Neural progenitor cell (in vitro differentiated cells): Measurements from ENCODE around the gene BIRC6. TPM values are rescaled to one million over a fixed set of nuclear protein-coding genes. Genes with fewer than 3 reads are reported as not detected.
A peak's percentile ranks its signal among the peaks of the same experiment; 100 is the strongest.

ENCODE experiments used
- DNase-seq: peaks from one replicate; pipeline ENCODE4 v3.0.0-alpha.2; 2016; ENCODE audit warnings: low spot score
- H2AFZ ChIP-seq: fragments of 200-600 bp; sonication (generic); replicated peaks from 2 replicates; pipeline ENCODE4 v1.6.1; 2016; ENCODE audit warnings: antibody characterized with exemption
- H3F3A ChIP-seq: fragments of 200-600 bp; sonication (generic); 2 replicates; pipeline ENCODE4 v1.6.1; 2016; ENCODE audit warnings: antibody characterized with exemption, low read depth
- H3K27ac ChIP-seq: fragments of 200-600 bp; sonication (generic); 2 replicates; pipeline ENCODE4 v1.5.1; 2016; ENCODE audit warnings: mild to moderate bottlenecking
- H3K27me3 ChIP-seq: fragments of 200-600 bp; sonication (generic); 2 replicates; pipeline ENCODE4 v1.6.1; 2016; ENCODE audit warnings: mild to moderate bottlenecking, moderate library complexity
- H3K36me3 ChIP-seq: fragments of 200-600 bp; sonication (generic); 2 replicates; pipeline ENCODE4 v1.5.1; 2016
- H3K4me1 ChIP-seq: fragments of 200-600 bp; sonication (generic); 2 replicates; pipeline ENCODE4 v1.6.1; 2016; ENCODE audit warnings: mixed run types
- H3K4me2 ChIP-seq: fragments of 200-600 bp; sonication (generic); 2 replicates; pipeline ENCODE4 v1.6.1; 2016
- H3K4me3 ChIP-seq: fragments of 200-600 bp; sonication (generic); 2 replicates; pipeline ENCODE4 v1.5.1; 2016
- H3K79me2 ChIP-seq: fragments of 200-600 bp; sonication (generic); 2 replicates; pipeline ENCODE4 v1.6.1; 2016; ENCODE audit warnings: low read depth
- H3K9ac ChIP-seq: fragments of 200-600 bp; sonication (generic); 2 replicates; pipeline ENCODE4 v1.6.1; 2016
- H3K9me3 ChIP-seq: fragments of 200-600 bp; sonication (generic); 2 replicates; pipeline ENCODE4 v1.5.1; 2016; ENCODE audit warnings: low read depth
- H4K20me1 ChIP-seq: fragments of 200-600 bp; sonication (generic); 2 replicates; pipeline ENCODE4 v1.6.1; 2016; ENCODE audit warnings: low read depth
- H3K27ac Mint-ChIP-seq: 3 replicates; pipeline ENCODE4 v1.8.0; 2021; ENCODE audit warnings: mixed read lengths
- H3K27me3 Mint-ChIP-seq: 2 replicates; pipeline ENCODE4 v1.8.0; 2022; ENCODE audit warnings: low read depth, mild to moderate bottlenecking, inconsistent platforms, moderate library complexity, mixed read lengths; ENCODE audit not compliant: insufficient read depth
- H3K36me3 Mint-ChIP-seq: 3 replicates; pipeline ENCODE4 v1.8.0; 2021; ENCODE audit warnings: mixed read lengths
- H3K4me1 Mint-ChIP-seq: 3 replicates; pipeline ENCODE4 v1.8.0; 2021; ENCODE audit warnings: mixed read lengths
- H3K4me3 Mint-ChIP-seq: 3 replicates; pipeline ENCODE4 v1.8.0; 2021; ENCODE audit warnings: mild to moderate bottlenecking, moderate library complexity, mixed read lengths
- H3K9me3 Mint-ChIP-seq: 3 replicates; pipeline ENCODE4 v1.8.0; 2020; ENCODE audit warnings: mixed read lengths
- EZH2 ChIP-seq: fragments of 200-600 bp; sonication (generic); IDR thresholded peaks from 2 replicates; pipeline ENCODE4 v1.6.1; 2017; ENCODE audit warnings: antibody characterized with exemption, mild to moderate bottlenecking, moderate library complexity
- EZH2phosphoT487 ChIP-seq: fragments of 200-600 bp; sonication (generic); IDR thresholded peaks from 2 replicates; pipeline ENCODE4 v1.6.1; 2017; ENCODE audit warnings: antibody characterized with exemption
- total RNA-seq: library from RNA; depleted of rRNA; stranded (reverse); fragments of >200 nt; gene quantifications from 2 replicates; pipeline ENCODE4 v1.2.3, GENCODE V29; 2015; ENCODE audit warnings: low replicate concordance
- TF ChIP-seq, protein P1 (sequence below): fragments of 200-600 bp; sonication (generic); IDR thresholded peaks from 2 replicates; pipeline ENCODE4 v1.5.1; 2017; ENCODE audit warnings: antibody characterized with exemption, mild to moderate bottlenecking

Gene BIRC6
- total RNA-seq, 1 donor from 2014 or later, result 105 TPM

DNA sequence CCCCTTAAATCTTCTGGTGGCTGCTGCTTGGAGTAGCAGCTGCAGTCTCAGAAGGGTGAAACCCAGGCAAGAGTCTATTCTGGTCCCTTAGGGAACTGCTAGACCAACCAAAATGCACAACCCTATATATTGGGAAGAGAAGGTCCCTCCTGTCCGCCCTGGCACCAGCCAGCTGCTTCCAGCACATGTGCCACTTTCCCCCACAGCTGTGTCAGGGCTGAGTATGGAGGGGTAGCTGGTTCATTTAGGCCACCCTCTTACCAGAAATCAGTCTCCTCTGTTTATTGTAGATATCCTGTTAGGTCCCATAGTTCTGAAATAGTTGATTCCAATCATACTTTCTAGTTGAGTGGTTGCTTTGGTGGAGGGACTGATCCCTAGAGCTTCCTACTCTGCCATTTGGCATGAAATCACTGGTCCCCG, 68.9 kb downstream of the BIRC6 start:
- Histone ChIP-seq H2AFZ (no peak overlapping the region), H3F3A (peaks cover 5% of the 10 kb centered on the region), H3K27me3 (no peaks in the 10 kb centered on the region), H3K36me3 (peaks cover 8% of the 10 kb centered on the region), H3K27ac (no peak overlapping the region), H3K9me3 (no peaks in the 10 kb centered on the region), H3K4me1 (peaks cover 17% of the 10 kb centered on the region), H3K4me3 (no peak overlapping the region), H4K20me1 (peaks cover 59% of the 10 kb centered on the region), H3K9ac (no peak overlapping the region), H3K4me2 (peak overlapping the region; percentile 46), H3K79me2 (peaks cover 98% of the 10 kb centered on the region)
- TF ChIP-seq, protein P1, sequence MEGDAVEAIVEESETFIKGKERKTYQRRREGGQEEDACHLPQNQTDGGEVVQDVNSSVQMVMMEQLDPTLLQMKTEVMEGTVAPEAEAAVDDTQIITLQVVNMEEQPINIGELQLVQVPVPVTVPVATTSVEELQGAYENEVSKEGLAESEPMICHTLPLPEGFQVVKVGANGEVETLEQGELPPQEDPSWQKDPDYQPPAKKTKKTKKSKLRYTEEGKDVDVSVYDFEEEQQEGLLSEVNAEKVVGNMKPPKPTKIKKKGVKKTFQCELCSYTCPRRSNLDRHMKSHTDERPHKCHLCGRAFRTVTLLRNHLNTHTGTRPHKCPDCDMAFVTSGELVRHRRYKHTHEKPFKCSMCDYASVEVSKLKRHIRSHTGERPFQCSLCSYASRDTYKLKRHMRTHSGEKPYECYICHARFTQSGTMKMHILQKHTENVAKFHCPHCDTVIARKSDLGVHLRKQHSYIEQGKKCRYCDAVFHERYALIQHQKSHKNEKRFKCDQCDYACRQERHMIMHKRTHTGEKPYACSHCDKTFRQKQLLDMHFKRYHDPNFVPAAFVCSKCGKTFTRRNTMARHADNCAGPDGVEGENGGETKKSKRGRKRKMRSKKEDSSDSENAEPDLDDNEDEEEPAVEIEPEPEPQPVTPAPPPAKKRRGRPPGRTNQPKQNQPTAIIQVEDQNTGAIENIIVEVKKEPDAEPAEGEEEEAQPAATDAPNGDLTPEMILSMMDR, result no peak
- TF ChIP-seq EZH2phosphoT487 (no peak), EZH2 (no peak)
- H3K27me3 Mint-ChIP-seq, result no peaks in the 10 kb centered on the region
- no peaks in the 10 kb centered on the region for H3K9me3 Mint-ChIP-seq
- H3K4me1 Mint-ChIP-seq, result peaks cover 10% of the 10 kb centered on the region
- peaks cover 14% of the 10 kb centered on the region for H3K36me3 Mint-ChIP-seq
- peak overlapping the region; percentile 40 for H3K27ac Mint-ChIP-seq
- DNase-seq, result no peak
- no peak overlapping the region for H3K4me3 Mint-ChIP-seq

DNA sequence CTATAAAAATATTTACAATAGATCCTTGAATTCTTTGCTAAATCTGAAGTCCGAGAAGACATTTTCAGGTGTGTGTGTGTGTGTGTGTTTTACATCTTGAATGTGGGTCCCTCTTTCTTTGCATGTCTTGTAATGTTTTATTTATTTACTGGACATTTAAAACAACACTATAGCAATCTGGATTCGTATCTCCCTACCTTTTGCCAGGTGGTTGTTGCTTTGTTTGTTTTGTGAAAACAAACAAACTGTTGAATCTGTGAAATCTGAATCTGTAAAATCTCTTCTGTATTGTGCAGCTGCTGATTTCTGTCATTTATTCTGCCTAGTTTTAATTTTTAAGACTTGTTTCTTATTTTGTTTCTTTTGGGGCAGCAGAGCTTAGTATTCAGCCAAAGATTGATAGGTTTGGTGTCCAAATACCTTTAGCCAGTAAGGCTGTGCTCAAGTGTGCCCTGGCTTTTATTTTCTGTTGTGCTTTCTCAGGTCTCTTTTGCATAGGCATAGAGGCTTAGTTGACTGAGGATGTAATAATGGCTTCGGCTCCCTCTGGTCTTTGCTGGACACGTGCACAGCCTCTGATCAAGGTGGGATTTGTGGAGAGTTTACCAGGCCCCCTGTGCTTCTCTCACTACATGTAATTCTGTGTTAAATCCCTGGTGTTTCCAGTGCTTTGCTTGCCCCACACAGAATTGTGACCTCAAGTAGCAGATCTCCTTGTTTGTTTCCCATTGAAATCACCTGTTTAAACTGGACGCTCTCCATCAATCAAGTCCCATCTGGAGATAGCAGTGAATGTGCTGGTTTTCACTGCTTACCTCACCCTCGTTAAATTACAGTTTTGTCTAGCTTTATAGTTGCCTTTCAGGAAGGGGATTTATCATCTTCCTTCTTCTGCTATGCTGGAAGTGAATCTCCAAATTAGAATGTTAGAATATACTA, 71.1 kb downstream of the BIRC6 start:
- no peaks in the 10 kb centered on the region for H3K27me3 ChIP-seq
- peaks cover 5% of the 10 kb centered on the region for H3F3A ChIP-seq
- Mint-ChIP-seq H3K4me3 (no peak overlapping the region), H3K27ac (no peak overlapping the region), H3K36me3 (peaks cover 13% of the 10 kb centered on the region), H3K9me3 (no peaks in the 10 kb centered on the region), H3K4me1 (peaks cover 10% of the 10 kb centered on the region), H3K27me3 (peaks cover 2% of the 10 kb centered on the region)
- H3K9me3 ChIP-seq, result no peaks in the 10 kb centered on the region
- no peak overlapping the region for H3K4me3 ChIP-seq
- H3K36me3 ChIP-seq, result peaks cover 14% of the 10 kb centered on the region
- peak overlapping the region; percentile 27 for H3K4me2 ChIP-seq
- TF ChIP-seq EZH2 (no peak), EZH2phosphoT487 (no peak)
- TF ChIP-seq, protein P1, result no peak
- H4K20me1 ChIP-seq, result peaks cover 44% of the 10 kb centered on the region
- H3K79me2 ChIP-seq, result peaks cover 87% of the 10 kb centered on the region
- peak overlapping the region; percentile 32 for H3K27ac ChIP-seq
- H2AFZ ChIP-seq, result no peak overlapping the region
- DNase-seq, result peak; percentile 6
- H3K9ac ChIP-seq, result no peak overlapping the region
- H3K4me1 ChIP-seq, result peaks cover 17% of the 10 kb centered on the region

DNA sequence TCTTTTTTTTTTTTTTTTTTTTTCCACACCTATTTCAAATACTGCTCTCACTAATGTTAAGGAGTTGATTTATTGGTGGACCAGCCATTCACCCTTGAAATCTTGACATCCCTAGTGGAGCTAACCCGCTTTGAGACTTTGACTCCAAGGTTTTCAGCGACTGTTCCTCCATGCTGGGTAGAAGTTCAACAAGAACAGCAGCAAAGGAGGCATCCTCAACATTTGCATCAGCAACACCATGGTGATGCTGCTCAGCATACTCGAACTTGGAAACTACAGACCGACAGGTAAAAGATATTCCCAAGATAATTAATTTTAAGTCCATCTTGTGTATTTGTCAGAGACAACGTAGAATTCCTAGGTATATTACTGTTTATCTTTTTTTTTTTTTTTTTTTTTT, 74.0 kb downstream of the BIRC6 start:
- TF ChIP-seq EZH2phosphoT487, result no peak
- no peak for TF ChIP-seq EZH2
- TF ChIP-seq, protein P1, result no peak

More for the DNA sequence above, 74.0 kb downstream of the BIRC6 start:
- Histone ChIP-seq H3K4me3 (no peak overlapping the region), H3K79me2 (peaks cover 58% of the 10 kb centered on the region), H3K27me3 (no peaks in the 10 kb centered on the region), H3K36me3 (peaks cover 14% of the 10 kb centered on the region), H3K4me2 (no peak overlapping the region), H3K4me1 (peaks cover 9% of the 10 kb centered on the region), H3K9ac (no peak overlapping the region), H3K27ac (no peak overlapping the region), H3K9me3 (no peaks in the 10 kb centered on the region), H2AFZ (no peak overlapping the region), H3F3A (peaks cover 5% of the 10 kb centered on the region), H4K20me1 (peaks cover 31% of the 10 kb centered on the region)
- H3K27me3 Mint-ChIP-seq, result peaks cover 2% of the 10 kb centered on the region
- H3K4me1 Mint-ChIP-seq, result peaks cover 5% of the 10 kb centered on the region
- no peak for DNase-seq
- H3K9me3 Mint-ChIP-seq, result no peaks in the 10 kb centered on the region
- no peak overlapping the region for H3K27ac Mint-ChIP-seq
- H3K36me3 Mint-ChIP-seq, result peaks cover 7% of the 10 kb centered on the region
- H3K4me3 Mint-ChIP-seq, result no peak overlapping the region
